Measurements from ENCODE around the gene EIF3K. TPM values are rescaled to one million over a fixed set of nuclear protein-coding genes. Genes with fewer than 3 reads are reported as not detected.

EIF3K gene
- polyA plus RNA-seq, 1 experiment = 357 TPM

DNA sequence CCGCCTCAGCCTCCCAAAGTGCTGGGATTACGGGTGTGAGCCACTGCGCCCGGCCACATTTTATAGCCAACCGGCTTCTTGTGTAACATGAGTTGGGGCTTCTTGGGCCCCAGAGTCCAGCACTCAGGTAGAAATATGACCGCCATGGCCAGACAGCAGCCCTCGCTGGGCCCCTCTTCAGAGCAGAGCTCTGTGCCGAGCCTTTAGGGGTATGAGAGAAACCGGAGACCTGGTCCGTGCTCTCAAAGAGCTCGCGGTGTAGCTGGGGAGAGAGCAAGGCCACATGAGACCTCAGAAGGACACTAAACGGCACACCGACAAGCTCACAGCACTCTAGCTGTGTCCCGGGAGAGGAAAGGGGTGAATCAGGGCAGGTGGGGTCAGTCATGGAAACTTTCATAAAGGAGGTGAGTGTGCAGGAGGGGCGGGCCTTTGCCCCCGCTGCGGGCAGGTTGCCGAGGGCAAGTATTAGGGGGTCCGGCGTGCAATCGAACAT, 44.2 kb downstream of the EIF3K start:
- no peak for DNase-seq (ENCODE audit: low read depth)
- H3K27me3 ChIP-seq (ENCODE audit: control insufficient read depth, insufficient read depth, low read length) = no peaks in the 10 kb centered on the region
- TF ChIP-seq, protein P1, sequence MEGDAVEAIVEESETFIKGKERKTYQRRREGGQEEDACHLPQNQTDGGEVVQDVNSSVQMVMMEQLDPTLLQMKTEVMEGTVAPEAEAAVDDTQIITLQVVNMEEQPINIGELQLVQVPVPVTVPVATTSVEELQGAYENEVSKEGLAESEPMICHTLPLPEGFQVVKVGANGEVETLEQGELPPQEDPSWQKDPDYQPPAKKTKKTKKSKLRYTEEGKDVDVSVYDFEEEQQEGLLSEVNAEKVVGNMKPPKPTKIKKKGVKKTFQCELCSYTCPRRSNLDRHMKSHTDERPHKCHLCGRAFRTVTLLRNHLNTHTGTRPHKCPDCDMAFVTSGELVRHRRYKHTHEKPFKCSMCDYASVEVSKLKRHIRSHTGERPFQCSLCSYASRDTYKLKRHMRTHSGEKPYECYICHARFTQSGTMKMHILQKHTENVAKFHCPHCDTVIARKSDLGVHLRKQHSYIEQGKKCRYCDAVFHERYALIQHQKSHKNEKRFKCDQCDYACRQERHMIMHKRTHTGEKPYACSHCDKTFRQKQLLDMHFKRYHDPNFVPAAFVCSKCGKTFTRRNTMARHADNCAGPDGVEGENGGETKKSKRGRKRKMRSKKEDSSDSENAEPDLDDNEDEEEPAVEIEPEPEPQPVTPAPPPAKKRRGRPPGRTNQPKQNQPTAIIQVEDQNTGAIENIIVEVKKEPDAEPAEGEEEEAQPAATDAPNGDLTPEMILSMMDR (IDR thresholded peaks at IDR 0.05; ENCODE audit: insufficient read depth, low read depth, low read length) = no peak
- no peaks in the 10 kb centered on the region for H3K36me3 ChIP-seq (ENCODE audit: control insufficient read depth, insufficient read depth, low read length)
- ChIA-PET CTCF (interaction anchor here (1.0 kb wide), 1 partner anchor 23 kb away, joined by 3 read pairs; no protein-coding TSS in a partner anchor), POLR2A (no interaction called here)
- no peak overlapping the region for H3K4me3 ChIP-seq (ENCODE audit: low read depth, low read length)

DNA sequence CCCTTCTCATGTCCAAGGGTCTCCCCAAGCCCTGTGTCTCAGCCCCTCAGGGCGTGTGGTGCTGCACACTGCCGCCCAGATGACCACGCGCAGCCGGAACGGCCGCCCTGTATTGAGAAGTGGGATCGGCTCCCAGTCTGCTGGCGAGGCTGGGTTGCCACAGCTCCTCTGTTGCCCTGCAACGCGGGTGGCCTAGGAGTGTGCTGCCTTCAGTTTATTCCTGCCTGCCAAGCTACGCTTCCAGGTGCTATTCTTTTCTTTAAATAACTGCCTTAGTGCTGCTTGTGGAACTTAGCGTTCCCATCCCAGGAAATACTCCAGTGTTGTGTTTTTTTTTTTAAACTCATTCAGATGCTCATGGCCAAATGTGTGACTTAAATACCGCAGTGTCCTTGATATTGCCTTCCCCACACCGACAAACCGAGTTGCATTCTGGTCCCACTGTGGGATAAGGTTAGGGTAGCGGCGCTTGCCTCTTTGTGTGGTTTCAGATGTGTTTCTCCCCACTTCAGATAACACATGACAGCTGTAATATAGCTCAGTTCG, 45.0 kb downstream of the EIF3K start:
- Histone ChIP-seq H3K4me3 (ENCODE audit: low read depth, low read length) (no peak overlapping the region), H3K27me3 (ENCODE audit: control insufficient read depth, insufficient read depth, low read length) (no peaks in the 10 kb centered on the region), H3K36me3 (ENCODE audit: control insufficient read depth, insufficient read depth, low read length) (no peaks in the 10 kb centered on the region)
- no peak for DNase-seq (ENCODE audit: low read depth)
- CTCF ChIA-PET = interaction anchor here (1.3 kb wide), 1 partner anchor 29 kb away, joined by 3 read pairs; no protein-coding TSS in a partner anchor
- POLR2A ChIA-PET = no interaction called here
- TF ChIP-seq, protein P1 (IDR thresholded peaks at IDR 0.05; ENCODE audit: insufficient read depth, low read depth, low read length) = no peak

DNA sequence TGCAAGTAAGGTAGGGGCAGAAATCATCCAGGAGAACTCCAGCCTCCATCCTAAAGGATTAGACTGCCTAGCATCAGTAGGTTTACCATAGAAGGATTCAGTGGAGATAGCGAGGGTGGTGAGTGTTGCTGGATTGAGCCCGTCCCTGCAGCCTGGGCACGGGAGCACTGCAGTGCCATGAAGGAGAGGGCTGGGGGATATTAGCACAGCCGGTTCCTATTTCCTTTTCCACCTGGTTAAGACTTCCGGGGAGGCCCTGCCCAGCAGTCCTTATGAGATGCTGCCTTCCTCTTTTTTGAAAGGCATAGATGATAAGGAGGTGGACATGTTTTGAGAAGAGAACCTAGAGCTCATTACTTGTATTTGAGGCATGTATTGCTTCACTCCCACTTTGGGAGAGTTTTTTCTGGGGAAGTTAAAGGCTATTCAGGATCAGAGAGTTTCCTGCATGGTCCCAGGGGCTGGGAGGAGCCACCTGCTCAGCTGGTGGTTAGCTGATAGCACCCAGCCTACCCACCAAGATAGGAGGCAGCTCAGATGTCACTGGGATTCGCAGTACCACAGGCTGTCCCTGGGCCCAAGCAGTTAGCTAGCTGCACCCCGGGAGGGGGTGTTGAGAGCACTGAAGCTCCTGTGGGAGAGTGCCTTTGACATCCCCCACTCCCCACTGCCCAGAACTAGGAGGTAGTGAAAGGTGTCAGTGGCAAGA, 45.7 kb downstream of the EIF3K start:
- CTCF ChIA-PET = interaction anchor here (1.3 kb wide), 1 partner anchor 30 kb away, joined by 3 read pairs; no protein-coding TSS in a partner anchor
- Histone ChIP-seq H3K4me3 (ENCODE audit: low read depth, low read length) (no peak overlapping the region), H3K36me3 (ENCODE audit: control insufficient read depth, insufficient read depth, low read length) (no peaks in the 10 kb centered on the region), H3K27me3 (ENCODE audit: control insufficient read depth, insufficient read depth, low read length) (no peaks in the 10 kb centered on the region)
- TF ChIP-seq, protein P1 (IDR thresholded peaks at IDR 0.05; ENCODE audit: insufficient read depth, low read depth, low read length) = no peak
- POLR2A ChIA-PET = no interaction called here
- DNase-seq (ENCODE audit: low read depth) = no peak

DNA sequence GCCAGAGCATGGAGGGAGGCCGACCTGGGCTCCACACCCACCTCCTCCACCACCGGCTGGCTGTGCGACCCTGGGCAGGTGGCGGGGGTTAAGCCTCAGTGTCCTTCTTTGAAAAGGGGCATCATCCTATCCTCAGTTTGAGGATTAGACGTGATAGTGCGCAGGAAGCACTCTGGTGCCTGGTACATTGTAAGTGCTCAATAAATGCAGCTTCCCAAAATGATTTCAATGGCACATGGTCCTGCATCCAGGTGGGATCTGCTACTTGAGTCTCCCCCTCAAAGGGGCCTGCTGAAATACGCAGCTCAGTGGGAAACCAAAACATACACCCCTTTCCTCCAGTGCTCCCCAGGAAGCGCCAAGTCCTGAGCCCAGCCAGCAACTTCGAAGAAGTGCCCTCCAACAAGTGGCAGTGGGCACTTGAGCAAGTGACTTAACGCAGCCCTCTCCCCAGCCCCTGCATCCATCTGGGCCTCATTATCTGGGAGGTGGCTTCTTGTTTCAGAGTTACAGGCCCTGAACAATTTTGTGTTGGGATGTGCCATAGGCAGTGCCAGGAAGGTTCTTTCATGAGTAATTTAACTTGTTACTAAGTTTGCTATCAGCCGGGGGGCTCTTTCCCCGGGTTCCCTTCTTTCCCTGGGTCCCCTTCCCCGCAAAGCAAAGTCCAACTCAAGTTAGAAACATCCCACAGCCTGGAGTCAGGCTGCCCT, 46.4 kb downstream of the EIF3K start:
- Histone ChIP-seq H3K36me3 (ENCODE audit: control insufficient read depth, insufficient read depth, low read length) (no peaks in the 10 kb centered on the region), H3K4me3 (ENCODE audit: low read depth, low read length) (no peak overlapping the region), H3K27me3 (ENCODE audit: control insufficient read depth, insufficient read depth, low read length) (no peaks in the 10 kb centered on the region)
- CTCF ChIA-PET = interaction anchor here (1.3 kb wide), 1 partner anchor 31 kb away, joined by 3 read pairs; no protein-coding TSS in a partner anchor
- TF ChIP-seq, protein P1 (IDR thresholded peaks at IDR 0.05; ENCODE audit: insufficient read depth, low read depth, low read length) = no peak
- DNase-seq (ENCODE audit: low read depth) = no peak
- POLR2A ChIA-PET = no interaction called here

Data from BJ (cell line).